H1 (cell line): ENCODE results near the gene CFAP74. TPM values are rescaled to one million over a fixed set of nuclear protein-coding genes. Genes with fewer than 3 reads are reported as not detected.

Source experiments
- CEBPB ChIP-seq: IDR thresholded peaks from 2 replicates; pipeline ENCODE4 v1.6.1; 2012; ENCODE audit warnings: low read depth, low read length
- CTBP2 ChIP-seq: IDR thresholded peaks from 2 replicates; pipeline ENCODE4 v1.7.0; 2011; ENCODE audit warnings: borderline replicate concordance, mild to moderate bottlenecking, moderate library complexity, mixed read lengths, low read length; ENCODE audit not compliant: insufficient read depth, insufficient read length
- FOSL1 ChIP-seq: IDR thresholded peaks from 2 replicates; pipeline ENCODE4 v1.6.1; 2011; ENCODE audit warnings: mild to moderate bottlenecking, low read depth, low read length, moderate library complexity; ENCODE audit not compliant: insufficient read depth
- GABPA ChIP-seq: IDR thresholded peaks from 2 replicates; pipeline ENCODE4 v1.6.1; 2011; ENCODE audit warnings: mild to moderate bottlenecking, low read length, moderate library complexity, borderline replicate concordance; ENCODE audit not compliant: insufficient read depth
- JUN ChIP-seq: IDR thresholded peaks from 2 replicates; pipeline ENCODE4 v1.6.1; 2011; ENCODE audit warnings: low read depth, mild to moderate bottlenecking, improper control_type of control experiment, low read length
- RBBP5 ChIP-seq: IDR thresholded peaks from 2 replicates; pipeline ENCODE4 v1.7.1; 2012; ENCODE audit warnings: low read depth, mild to moderate bottlenecking, inconsistent platforms, low read length, moderate library complexity, borderline replicate concordance
- TBP ChIP-seq: IDR thresholded peaks from 2 replicates; pipeline ENCODE4 v1.6.1; 2011; ENCODE audit warnings: low read depth, low read length, improper control_type of control experiment
- TEAD4 ChIP-seq: IDR thresholded peaks from 2 replicates; pipeline ENCODE4 v1.6.1; 2012; ENCODE audit warnings: low read depth, low read length, inconsistent platforms, mixed read lengths
- polyA plus RNA-seq, 7 experiments: library from polyadenylated mRNA; depleted of rRNA in 3 of 7; stranded (reverse) in 5 of 7; unstranded in 2 of 7; fragments of >200 nt in 5 of 7; fragments of 200-250 nt in 2 of 7; gene quantifications; 1 replicate in 5 of 7; 2 replicates in 1 of 7; 4 replicates in 1 of 7; pipeline versions ENCODE4 v1.2.1 to v1.2.3, GENCODE V29; 2011 to 2013; ENCODE audit warnings: missing spikeins in 2 of 7, mixed read lengths in 2 of 7
- total RNA-seq: library from RNA; stranded (reverse); fragmentation: NEBNext Ultra II Directional; extraction: Animal tissue kit (Norgen Biotek cat#: 25700); gene quantifications from 2 replicates; pipeline ENCODE4 v1.2.1, GENCODE V29; 2021
- TF ChIP-seq, protein P1 (sequence below): IDR thresholded peaks from 2 replicates; pipeline ENCODE4 v1.6.1; 2012; ENCODE audit warnings: inconsistent platforms

The CFAP74 gene
- total and polyA plus RNA-seq, 2 of the 8 experiments (the other 6 are each of a cell fraction or from before 2014, with no cell fraction given) = 0.09 to 0.20 TPM

DNA sequence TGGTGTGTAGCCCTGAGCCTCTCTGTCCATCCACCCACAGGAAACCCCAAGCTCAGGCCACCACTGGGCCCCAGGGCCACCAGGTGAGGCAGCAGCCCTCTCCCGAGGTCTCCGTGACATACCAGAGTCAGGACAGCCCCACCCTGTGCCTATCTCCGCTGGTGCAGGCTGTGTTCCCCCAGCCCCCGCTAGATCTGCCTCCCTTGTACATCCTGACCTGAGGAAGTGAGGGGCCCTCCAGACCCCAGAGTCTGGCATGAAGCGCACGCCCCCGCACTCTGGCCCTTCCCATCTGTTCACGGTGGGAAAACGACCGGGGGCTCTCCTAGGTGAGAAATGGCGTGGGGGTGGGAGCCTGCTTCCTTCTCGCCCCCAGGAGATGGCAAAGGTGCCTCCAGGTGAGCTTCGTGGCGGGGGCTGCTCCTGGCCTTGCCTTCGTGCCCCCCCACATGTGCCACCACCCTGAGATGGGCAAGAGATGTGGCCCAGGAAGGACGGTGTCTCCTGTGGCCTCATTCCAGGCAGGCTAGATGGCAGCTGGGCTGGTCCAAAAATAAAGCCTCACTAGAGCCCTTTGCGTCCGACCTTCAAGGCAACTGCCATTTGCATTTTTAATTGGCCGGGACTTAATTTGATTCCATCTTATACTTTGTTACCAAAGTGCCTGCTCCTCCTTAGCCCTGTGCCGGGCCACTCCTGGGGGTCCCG is 18.6 kb upstream of the CFAP74 start (continued):
- TF ChIP-seq FOSL1 (no peak), RBBP5 (no peak), TEAD4 (no peak), GABPA (no peak), JUN (no peak), CTBP2 (no peak), TBP (no peak), CEBPB (no peak)
- TF ChIP-seq, protein P1, sequence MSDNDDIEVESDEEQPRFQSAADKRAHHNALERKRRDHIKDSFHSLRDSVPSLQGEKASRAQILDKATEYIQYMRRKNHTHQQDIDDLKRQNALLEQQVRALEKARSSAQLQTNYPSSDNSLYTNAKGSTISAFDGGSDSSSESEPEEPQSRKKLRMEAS = no peak
